Measurements from ENCODE around the gene MBD5. TPM values are rescaled to one million over a fixed set of nuclear protein-coding genes. Genes with fewer than 3 reads are reported as not detected.

The MBD5 gene
- total and polyA plus RNA-seq, 2 donors (not counting 1 experiment from before 2014, with no cell fraction given): 10.9 to 69.7 TPM

DNA sequence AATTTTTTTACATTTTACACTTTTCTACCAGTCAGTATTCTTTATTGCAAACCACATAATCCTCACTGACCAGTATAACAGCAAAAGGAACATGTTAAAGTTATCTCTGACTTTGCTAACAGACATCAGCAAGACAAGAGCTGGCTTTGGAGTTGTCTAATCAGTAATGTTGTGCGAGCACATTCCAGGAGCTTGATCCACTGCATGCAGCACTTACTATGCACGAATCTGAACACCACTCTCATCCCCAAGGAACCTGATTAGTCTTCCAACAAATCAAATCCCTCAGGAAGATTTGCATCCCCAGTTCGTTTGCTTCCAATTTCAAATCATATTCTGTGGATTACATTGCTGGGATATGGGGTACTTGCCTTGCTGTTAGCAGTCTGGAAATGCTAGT lies 354.3 kb downstream of the MBD5 start:
- no peaks in the 10 kb centered on the region for H3K9me3 ChIP-seq (ENCODE audit: control extremely low read depth in 1 of 3, control insufficient read depth in 2 of 3, insufficient read depth in 1 of 3, low read length in 2 of 3)
- Mint-ChIP-seq H3K27me3 (no peaks in the 10 kb centered on the region), H3K27ac (no peak overlapping the region), H3K9me3 (ENCODE audit: insufficient read depth) (no peaks in the 10 kb centered on the region), H3K4me1 (no peaks in the 10 kb centered on the region), H3K4me3 (no peak overlapping the region)
- ChIA-PET CTCF (no interaction called here), POLR2A (no interaction called here)
- WGBS (ENCODE audit: insufficient coverage): no CpG with 5 or more reads among the region's 3 CpGs
- H3K4me2 ChIP-seq (replicated peaks; ENCODE audit: low read depth, low read length, poor library complexity, severe bottlenecking): no peak overlapping the region
- no peaks in the 10 kb centered on the region for H3K27me3 ChIP-seq (replicated peaks in 1 of 4; ENCODE audit: control extremely low read depth in 1 of 4, control insufficient read depth in 3 of 4, insufficient read depth in 4 of 4, low read length in 3 of 4)
- no peak overlapping the region for H3K4me3 ChIP-seq (ENCODE audit: control extremely low read depth in 1 of 5, extremely low read depth in 1 of 5, insufficient read depth in 1 of 5, low read depth in 2 of 5, low read length in 4 of 5)
- H4K20me1 ChIP-seq (ENCODE audit: control insufficient read depth, insufficient read depth, low read length, poor library complexity, severe bottlenecking): no peaks in the 10 kb centered on the region
- H3K9ac ChIP-seq (ENCODE audit: low read length): no peak overlapping the region
- H3K36me3 ChIP-seq (replicated peaks in 1 of 2; ENCODE audit: control extremely low read depth in 1 of 2, control insufficient read depth in 1 of 2, extremely low read depth in 1 of 2, insufficient read depth in 2 of 2, low read length in 1 of 2): no peaks in the 10 kb centered on the region
- H3K79me2 ChIP-seq (ENCODE audit: control insufficient read depth, insufficient read depth, low read length): no peaks in the 10 kb centered on the region
- no peaks in the 10 kb centered on the region for H3K4me1 ChIP-seq (ENCODE audit: control insufficient read depth in 2 of 2, insufficient read depth in 2 of 2, low read length in 2 of 2)
- no peak overlapping the region for H2AFZ ChIP-seq (ENCODE audit: insufficient read depth, low read depth, low read length, poor library complexity, severe bottlenecking)
- no peak for TF ChIP-seq CTCF (IDR thresholded peaks at IDR 0.05)
- H3K27ac ChIP-seq (ENCODE audit: low read length in 2 of 2): no peak overlapping the region
- intact Hi-C loops (cut with micrococcal nuclease): no loop called here
- no peak for ATAC-seq (ENCODE audit: low read depth)
- DNase-seq: no peak

- POLR2A ChIA-PET: no interaction called here
- TF ChIP-seq CTCF (IDR thresholded peaks at IDR 0.05) (no peak), EZH2 (IDR thresholded peaks at IDR 0.05; ENCODE audit: borderline replicate concordance, insufficient read depth, low read depth, low read length, poor library complexity, severe bottlenecking) (no peak)
- Histone ChIP-seq H3K27ac (ENCODE audit: low read length in 2 of 2) (no peak overlapping the region), H3K4me2 (replicated peaks; ENCODE audit: low read depth, low read length, poor library complexity, severe bottlenecking) (no peak overlapping the region), H3K9me3 (ENCODE audit: control extremely low read depth in 1 of 3, control insufficient read depth in 2 of 3, insufficient read depth in 1 of 3, low read length in 2 of 3) (no peaks in the 10 kb centered on the region), H3K9ac (ENCODE audit: low read length) (no peak overlapping the region), H2AFZ (ENCODE audit: insufficient read depth, low read depth, low read length, poor library complexity, severe bottlenecking) (no peak overlapping the region), H3K36me3 (replicated peaks in 1 of 2; ENCODE audit: control extremely low read depth in 1 of 2, control insufficient read depth in 1 of 2, extremely low read depth in 1 of 2, insufficient read depth in 2 of 2, low read length in 1 of 2) (no peaks in the 10 kb centered on the region), H3K27me3 (replicated peaks in 1 of 4; ENCODE audit: control extremely low read depth in 1 of 4, control insufficient read depth in 3 of 4, insufficient read depth in 4 of 4, low read length in 3 of 4) (no peaks in the 10 kb centered on the region), H3K4me1 (ENCODE audit: control insufficient read depth in 2 of 2, insufficient read depth in 2 of 2, low read length in 2 of 2) (no peaks in the 10 kb centered on the region), H3K79me2 (ENCODE audit: control insufficient read depth, insufficient read depth, low read length) (no peaks in the 10 kb centered on the region), H3K4me3 (ENCODE audit: control extremely low read depth in 1 of 5, extremely low read depth in 1 of 5, insufficient read depth in 1 of 5, low read depth in 2 of 5, low read length in 4 of 5) (no peak overlapping the region), H4K20me1 (ENCODE audit: control insufficient read depth, insufficient read depth, low read length, poor library complexity, severe bottlenecking) (no peaks in the 10 kb centered on the region)
- intact Hi-C loops (cut with micrococcal nuclease): no loop called here
- DNase-seq: no peak
- no peak for ATAC-seq (ENCODE audit: low read depth)
- no CpG with 5 or more reads among the region's 1 CpG for WGBS (ENCODE audit: insufficient coverage)
- Mint-ChIP-seq H3K4me1 (peaks cover 1% of the 10 kb centered on the region), H3K27ac (no peak overlapping the region), H3K9me3 (ENCODE audit: insufficient read depth) (no peaks in the 10 kb centered on the region), H3K4me3 (no peak overlapping the region), H3K27me3 (no peaks in the 10 kb centered on the region)
- CTCF ChIA-PET: no interaction called here
Measured at GRCh38 chr2:148391324-148391723, 370.4 kb downstream of the MBD5 start.
